RWPE1 (cell line): ENCODE data around the gene AK5.

Experiments used
- CTCF ChIA-PET: fragments of 350-600 bp; sonication (Branson Sonifier 250); formaldehyde crosslinking; extraction: SDS; loops from one replicate; lab custom pipeline; 2021; lab: Yijun Ruan, JAX
- POLR2A ChIA-PET: fragments of 400-600 bp; formaldehyde crosslinking; extraction: SDS; loops from one replicate; lab custom pipeline; 2020; ENCODE audit warnings: antibody characterized with exemption; ENCODE audit not compliant: low non-redundant PET; lab: Yijun Ruan, JAX
- DNase-seq: peaks from one replicate; pipeline ENCODE4 v3.0.0; 2012; ENCODE audit warnings: low spot score
- H3K27ac ChIP-seq: fragments of 450-650 bp; 2 replicates; pipeline ENCODE4 v1.5.1; 2017
- CTCF ChIP-seq: fragments of 450-650 bp; conservative IDR thresholded peaks from 2 replicates; pipeline ENCODE4 v1.5.1; 2017; ENCODE audit warnings: low read depth, mild to moderate bottlenecking

The AK5 gene

GRCh38 chr1:77316006-77316405 lies 34.2 kb downstream of the AK5 start:
- ChIA-PET CTCF (no interaction called here), POLR2A (no interaction called here)
- no peak for DNase-seq
- no peak overlapping the region for H3K27ac ChIP-seq
- no peak for TF ChIP-seq CTCF

- ChIA-PET CTCF (no interaction called here), POLR2A (no interaction called here)
- TF ChIP-seq CTCF = no peak
- no peak for DNase-seq
- H3K27ac ChIP-seq = no peak overlapping the region
Observed at GRCh38 chr1:77316966-77317365, 35.1 kb downstream of the AK5 start.

GRCh38 chr1:77319036-77319705 lies 37.4 kb downstream of the AK5 start:
- H3K27ac ChIP-seq = no peak overlapping the region
- CTCF ChIA-PET = interaction anchor here (0.6 kb wide), 1 partner anchor 93 kb away, joined by 7 read pairs; no protein-coding TSS in a partner anchor
- POLR2A ChIA-PET = no interaction called here
- DNase-seq = no peak
- no peak for TF ChIP-seq CTCF

- no peak overlapping the region for H3K27ac ChIP-seq
- POLR2A ChIA-PET = no interaction called here
- no peak for TF ChIP-seq CTCF
- peak; percentile 75 for DNase-seq
- CTCF ChIA-PET = no interaction called here
Observed at GRCh38 chr1:77322061-77322900, 40.5 kb downstream of the AK5 start.

- POLR2A ChIA-PET = no interaction called here
- CTCF ChIA-PET = no interaction called here
- TF ChIP-seq CTCF = no peak
- no peak for DNase-seq
- H3K27ac ChIP-seq = no peak overlapping the region
Observed at GRCh38 chr1:77333501-77333900, 51.7 kb downstream of the AK5 start.

GRCh38 chr1:77336729-77337128 lies 54.9 kb downstream of the AK5 start:
- ChIA-PET CTCF (no interaction called here), POLR2A (no interaction called here)
- DNase-seq = no peak
- no peak overlapping the region for H3K27ac ChIP-seq
- TF ChIP-seq CTCF = no peak
